ENCODE results near the gene ZNRF3. TPM values are rescaled to one million over a fixed set of nuclear protein-coding genes. Genes with fewer than 3 reads are reported as not detected.

The ZNRF3 gene
- total RNA-seq, 1 donor from 2014 or later = 23.1 TPM

GRCh38 chr22:28984482-28985158 is 101.2 kb downstream of the ZNRF3 start:
- Mint-ChIP-seq H3K27me3 (no peaks in the 10 kb centered on the region), H3K4me3 (no peak overlapping the region), H3K36me3 (peaks cover 46% of the 10 kb centered on the region), H3K4me1 (ENCODE audit: unreplicated experiment) (peaks cover 58% of the 10 kb centered on the region), H3K9me3 (peaks cover 4% of the 10 kb centered on the region), H3K27ac (peak overlapping the region; percentile 34)
- DNase-seq (ENCODE audit: extremely low spot score, unreplicated experiment) = no peak
- no peak for TF ChIP-seq CTCF (conservative IDR thresholded peaks at IDR 0.05)

GRCh38 chr22:28985581-28986290 is 102.4 kb downstream of the ZNRF3 start:
- H3K36me3 Mint-ChIP-seq = peaks cover 52% of the 10 kb centered on the region
- peaks cover 4% of the 10 kb centered on the region for H3K9me3 Mint-ChIP-seq
- H3K27ac Mint-ChIP-seq = peak overlapping the region; percentile 3
- H3K4me1 Mint-ChIP-seq (ENCODE audit: unreplicated experiment) = peaks cover 59% of the 10 kb centered on the region
- TF ChIP-seq CTCF (conservative IDR thresholded peaks at IDR 0.05) = no peak
- no peak for DNase-seq (ENCODE audit: extremely low spot score, unreplicated experiment)
- no peaks in the 10 kb centered on the region for H3K27me3 Mint-ChIP-seq
- peak overlapping the region; percentile 27 for H3K4me3 Mint-ChIP-seq

GRCh38 chr22:28986366-28986765 is 103.0 kb downstream of the ZNRF3 start:
- TF ChIP-seq CTCF (conservative IDR thresholded peaks at IDR 0.05) = no peak
- DNase-seq (ENCODE audit: extremely low spot score, unreplicated experiment) = no peak
- Mint-ChIP-seq H3K9me3 (peaks cover 4% of the 10 kb centered on the region), H3K36me3 (peaks cover 54% of the 10 kb centered on the region), H3K4me1 (ENCODE audit: unreplicated experiment) (peaks cover 59% of the 10 kb centered on the region), H3K27ac (peak overlapping the region; percentile 31), H3K4me3 (peak overlapping the region; percentile 27), H3K27me3 (no peaks in the 10 kb centered on the region)

GRCh38 chr22:28988457-28988856 is 105.1 kb downstream of the ZNRF3 start:
- H3K36me3 Mint-ChIP-seq = peaks cover 66% of the 10 kb centered on the region
- DNase-seq (ENCODE audit: extremely low spot score, unreplicated experiment) = no peak
- peaks cover 2% of the 10 kb centered on the region for H3K9me3 Mint-ChIP-seq
- no peak overlapping the region for H3K27ac Mint-ChIP-seq
- peaks cover 53% of the 10 kb centered on the region for H3K4me1 Mint-ChIP-seq (ENCODE audit: unreplicated experiment)
- H3K27me3 Mint-ChIP-seq = no peaks in the 10 kb centered on the region
- TF ChIP-seq CTCF (conservative IDR thresholded peaks at IDR 0.05) = no peak
- H3K4me3 Mint-ChIP-seq = no peak overlapping the region

- H3K9me3 Mint-ChIP-seq = no peaks in the 10 kb centered on the region
- TF ChIP-seq CTCF (conservative IDR thresholded peaks at IDR 0.05) = no peak
- no peaks in the 10 kb centered on the region for H3K27me3 Mint-ChIP-seq
- no peak overlapping the region for H3K27ac Mint-ChIP-seq
- H3K4me1 Mint-ChIP-seq (ENCODE audit: unreplicated experiment) = peaks cover 50% of the 10 kb centered on the region
- no peak overlapping the region for H3K4me3 Mint-ChIP-seq
- H3K36me3 Mint-ChIP-seq = peaks cover 64% of the 10 kb centered on the region
- DNase-seq (ENCODE audit: extremely low spot score, unreplicated experiment) = no peak
These were observed 105.7 kb downstream of the ZNRF3 start for GRCh38 chr22:28989035-28989464.
